OCI-LY1 (cell line): ENCODE data around the gene IMPA2.

Experiments used
- H2AFZ ChIP-seq: fragments of 200-600 bp; sonication (generic), shearing (Covaris generic); 2 replicates; pipeline ENCODE4 v1.6.0; 2014; ENCODE audit warnings: antibody characterized with exemption, mild to moderate bottlenecking, low read length
- H3F3A ChIP-seq: fragments of 200-600 bp; sonication (generic), shearing (Covaris generic); 2 replicates; pipeline ENCODE4 v1.6.0; 2014; ENCODE audit warnings: mild to moderate bottlenecking, antibody characterized with exemption, low read length, moderate library complexity; ENCODE audit not compliant: insufficient read depth
- H3K27ac ChIP-seq: fragments of 200-600 bp; sonication (generic); 2 replicates; pipeline ENCODE4 v1.5.1; 2014; ENCODE audit warnings: low read length, mixed run types, mild to moderate bottlenecking, low read depth; ENCODE audit not compliant: poor library complexity, severe bottlenecking
- H3K27me3 ChIP-seq: fragments of 200-600 bp; sonication (generic); 2 replicates; pipeline ENCODE4 v1.6.0; 2014; ENCODE audit warnings: antibody characterized with exemption, mild to moderate bottlenecking, low read length, moderate library complexity; ENCODE audit not compliant: insufficient read depth
- H3K36me3 ChIP-seq: fragments of 200-600 bp; sonication (generic); 2 replicates; pipeline ENCODE4 v1.6.1; 2014; ENCODE audit warnings: mild to moderate bottlenecking, antibody characterized with exemption, low read length, moderate library complexity, mixed read lengths; ENCODE audit not compliant: insufficient read depth
- H3K4me1 ChIP-seq: fragments of 200-600 bp; sonication (generic); 2 replicates; pipeline ENCODE4 v1.5.1; 2014; ENCODE audit warnings: mild to moderate bottlenecking, low read length, moderate library complexity; ENCODE audit not compliant: insufficient read depth, severe bottlenecking
- H3K4me2 ChIP-seq: fragments of 200-600 bp; sonication (generic), shearing (Covaris generic); 2 replicates; pipeline ENCODE4 v1.6.1; 2014; ENCODE audit warnings: low read length
- H3K4me3 ChIP-seq: fragments of 200-600 bp; sonication (generic); 2 replicates; pipeline ENCODE4 v1.5.1; 2014; ENCODE audit warnings: low read length, low read depth, mild to moderate bottlenecking, mixed read lengths; ENCODE audit not compliant: poor library complexity, severe bottlenecking
- H3K79me2 ChIP-seq: fragments of 200-600 bp; shearing (Covaris generic); 2 replicates; pipeline ENCODE4 v1.6.1; 2016; ENCODE audit warnings: mixed run types, low read length, mixed read lengths; ENCODE audit not compliant: insufficient read depth
- H3K9ac ChIP-seq: fragments of 200-600 bp; sonication (generic), shearing (Covaris generic); 2 replicates; pipeline ENCODE4 v1.6.1; 2014; ENCODE audit warnings: mild to moderate bottlenecking, low read length, mixed read lengths
- H3K9me2 ChIP-seq: fragments of 200-600 bp; sonication (generic), shearing (Covaris generic); 2 replicates; pipeline ENCODE4 v1.6.1; 2014; ENCODE audit warnings: low read depth, mild to moderate bottlenecking, low read length, mixed read lengths
- H3K9me3 ChIP-seq: fragments of 200-600 bp; shearing (Covaris generic); 2 replicates; pipeline ENCODE4 v1.6.1; 2014; ENCODE audit warnings: low read length, mixed read lengths
- H4K20me1 ChIP-seq: fragments of 200-600 bp; sonication (generic), shearing (Covaris generic); 2 replicates; pipeline ENCODE4 v1.6.0; 2016; ENCODE audit warnings: mild to moderate bottlenecking, low read length; ENCODE audit not compliant: insufficient read depth
- CTCF ChIP-seq: fragments of 200-600 bp; sonication (generic), shearing (Covaris generic); IDR thresholded peaks from 2 replicates; pipeline ENCODE4 v1.5.1; 2017; ENCODE audit warnings: mild to moderate bottlenecking, antibody characterized with exemption, low read length, moderate library complexity, mixed read lengths
- EZH2 ChIP-seq: fragments of 200-600 bp; sonication (generic), shearing (Covaris generic); IDR thresholded peaks from 2 replicates; pipeline ENCODE4 v1.8.0; 2017; ENCODE audit warnings: borderline replicate concordance, mixed run types, mild to moderate bottlenecking, antibody characterized with exemption, low read length, moderate library complexity, mixed read lengths

Gene IMPA2

GRCh38 chr18:11940956-11941355 lies 40.4 kb upstream of the IMPA2 start:
- H4K20me1 ChIP-seq, result no peaks in the 10 kb centered on the region
- H3K27me3 ChIP-seq, result peaks cover 4% of the 10 kb centered on the region; the same call in 1 of the 2 replicates

GRCh38 chr18:11943551-11943950 lies 37.8 kb upstream of the IMPA2 start:
- Histone ChIP-seq H3F3A (no peaks in the 10 kb centered on the region), H2AFZ (no peak overlapping the region), H3K27ac (no peak overlapping the region), H3K4me1 (peaks cover 11% of the 10 kb centered on the region), H3K36me3 (no peaks in the 10 kb centered on the region), H3K4me3 (no peak overlapping the region), H4K20me1 (no peaks in the 10 kb centered on the region), H3K9me2 (no peaks in the 10 kb centered on the region), H3K4me2 (no peak overlapping the region), H3K9ac (no peak overlapping the region), H3K27me3 (peaks cover 4% of the 10 kb centered on the region; the same call in 1 of the 2 replicates), H3K9me3 (no peaks in the 10 kb centered on the region), H3K79me2 (no peaks in the 10 kb centered on the region)
- TF ChIP-seq EZH2 (no peak), CTCF (no peak)

More at GRCh38 chr18:11940956-11941355, 40.4 kb upstream of the IMPA2 start:
- Histone ChIP-seq H3K9me3 (no peaks in the 10 kb centered on the region), H3K4me3 (no peak overlapping the region), H3K4me2 (no peak overlapping the region), H3K79me2 (no peaks in the 10 kb centered on the region), H3K27ac (no peak overlapping the region), H3K4me1 (no peaks in the 10 kb centered on the region), H3K36me3 (no peaks in the 10 kb centered on the region), H3K9ac (no peak overlapping the region), H3K9me2 (no peaks in the 10 kb centered on the region), H3F3A (no peaks in the 10 kb centered on the region), H2AFZ (no peak overlapping the region)
- TF ChIP-seq CTCF, result no peak
- TF ChIP-seq EZH2, result no peak

- Histone ChIP-seq H2AFZ (no peak overlapping the region), H3K9ac (no peak overlapping the region), H3K9me3 (no peaks in the 10 kb centered on the region), H3K4me2 (no peak overlapping the region), H4K20me1 (no peaks in the 10 kb centered on the region), H3K27me3 (peaks cover 4% of the 10 kb centered on the region; the same call in 1 of the 2 replicates), H3F3A (no peaks in the 10 kb centered on the region), H3K4me1 (peaks cover 11% of the 10 kb centered on the region), H3K4me3 (no peak overlapping the region), H3K27ac (no peak overlapping the region), H3K36me3 (no peaks in the 10 kb centered on the region), H3K9me2 (no peaks in the 10 kb centered on the region), H3K79me2 (no peaks in the 10 kb centered on the region)
- no peak for TF ChIP-seq EZH2
- TF ChIP-seq CTCF, result no peak
Measured at GRCh38 chr18:11944252-11944651, 37.1 kb upstream of the IMPA2 start.
